ENCODE results near the gene C3orf22. TPM values are rescaled to one million over a fixed set of nuclear protein-coding genes. Genes with fewer than 3 reads are reported as not detected.

Gene C3orf22
- total RNA-seq, 1 donor from 2014 or later, result not detected

DNA sequence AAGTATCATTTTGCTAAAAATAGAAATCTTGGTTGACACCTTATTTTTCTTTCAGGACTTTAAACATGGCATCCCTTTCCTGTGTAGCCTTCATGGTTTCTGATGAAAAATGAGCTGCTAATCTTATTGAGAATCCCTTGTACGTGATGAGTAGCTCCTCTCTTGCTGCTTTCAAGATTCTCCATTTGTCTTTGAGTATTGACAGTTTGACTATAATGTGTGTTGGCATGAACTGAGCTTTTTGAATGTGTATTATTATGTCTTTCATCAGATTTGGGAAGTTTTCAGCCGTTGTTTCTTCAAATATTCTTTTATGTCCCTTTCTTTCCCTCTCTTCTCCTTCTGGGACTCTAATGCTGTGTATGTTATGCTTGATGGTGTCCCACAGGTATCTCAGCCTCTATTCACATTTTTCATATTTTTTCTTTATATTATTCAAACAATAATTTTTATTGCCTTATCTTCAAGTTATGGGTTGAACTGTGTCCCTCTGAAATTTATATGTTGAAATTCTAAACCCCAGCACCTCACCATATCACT lies 4.1 kb upstream of the C3orf22 start:
- ATAC-seq (no peak), DNase-seq (no peak)
- intact Hi-C loops (cut with micrococcal nuclease), result no loop called here

DNA sequence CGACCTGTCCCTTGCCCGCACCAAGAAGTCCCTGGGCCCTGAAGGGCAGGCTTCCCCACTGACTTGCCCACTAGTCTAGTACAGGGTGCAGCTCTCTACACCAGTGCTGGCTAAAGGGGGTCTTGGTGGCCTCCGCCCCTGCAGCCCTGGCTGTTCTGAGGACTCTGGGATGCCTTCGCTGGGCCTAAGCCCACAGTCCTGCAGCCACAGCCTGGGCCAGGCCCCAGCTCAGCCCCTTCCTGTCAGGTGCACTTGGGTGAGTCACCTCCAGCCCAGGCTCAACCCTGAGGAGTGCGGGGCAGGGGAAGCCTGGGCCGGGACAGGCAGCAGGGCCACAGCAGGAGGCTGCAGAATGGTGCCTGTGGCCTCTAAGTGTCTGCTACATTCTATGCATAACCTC lies 971 bp downstream of the C3orf22 start:
- intact Hi-C loops (cut with micrococcal nuclease), result no loop called here
- ATAC-seq, result no peak

GRCh38 chr3:126557415-126557745 lies 1.4 kb downstream of the C3orf22 start:
- DNase-seq (no peak), ATAC-seq (no peak)
- intact Hi-C loops (cut with micrococcal nuclease), result no loop called here

More for the DNA sequence above, 971 bp downstream of the C3orf22 start:
- no peak for DNase-seq

DNA sequence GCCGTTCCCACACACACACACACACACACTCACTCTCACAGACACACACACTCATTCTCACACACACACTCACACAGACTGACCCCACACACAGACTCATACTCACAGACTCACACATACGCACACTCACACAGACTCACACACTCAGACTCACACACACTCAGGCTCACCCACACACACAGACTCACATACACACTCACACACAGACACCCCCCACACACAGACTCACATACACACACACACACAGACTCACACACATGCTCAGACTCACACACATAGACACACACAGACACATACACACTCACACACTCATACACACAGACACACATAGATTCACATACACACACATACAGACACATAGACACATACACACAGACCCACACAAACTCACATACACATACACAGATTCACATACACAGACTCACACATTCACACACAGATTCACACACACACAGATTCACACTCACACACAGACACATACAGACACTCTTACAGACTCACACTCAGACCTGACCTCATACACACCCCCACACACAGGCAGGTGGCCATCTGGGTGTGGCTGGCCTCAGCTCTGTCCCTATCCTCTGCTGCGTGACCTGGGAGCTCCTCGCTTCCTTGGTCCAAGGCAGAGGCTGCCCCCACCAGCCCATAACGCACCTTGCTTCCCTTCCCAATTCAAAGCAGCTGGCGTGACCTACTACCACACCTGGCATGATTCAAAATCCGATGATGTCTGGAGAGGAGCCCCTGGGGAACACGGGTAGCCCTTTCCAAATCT lies 1.9 kb downstream of the C3orf22 start:
- intact Hi-C loops (cut with micrococcal nuclease), result no loop called here
- ATAC-seq, result no peak
- no peak for DNase-seq

GRCh38 chr3:126555795-126556636 lies 2.7 kb downstream of the C3orf22 start:
- DNase-seq, result no peak
- no peak for ATAC-seq

GRCh38 chr3:126554560-126555525 lies 3.9 kb downstream of the C3orf22 start:
- intact Hi-C loops (cut with micrococcal nuclease), result no loop called here
- ATAC-seq, result no peak
- no peak for DNase-seq

More at GRCh38 chr3:126555795-126556636, 2.7 kb downstream of the C3orf22 start:
- intact Hi-C loops (cut with micrococcal nuclease), result no loop called here

DNA sequence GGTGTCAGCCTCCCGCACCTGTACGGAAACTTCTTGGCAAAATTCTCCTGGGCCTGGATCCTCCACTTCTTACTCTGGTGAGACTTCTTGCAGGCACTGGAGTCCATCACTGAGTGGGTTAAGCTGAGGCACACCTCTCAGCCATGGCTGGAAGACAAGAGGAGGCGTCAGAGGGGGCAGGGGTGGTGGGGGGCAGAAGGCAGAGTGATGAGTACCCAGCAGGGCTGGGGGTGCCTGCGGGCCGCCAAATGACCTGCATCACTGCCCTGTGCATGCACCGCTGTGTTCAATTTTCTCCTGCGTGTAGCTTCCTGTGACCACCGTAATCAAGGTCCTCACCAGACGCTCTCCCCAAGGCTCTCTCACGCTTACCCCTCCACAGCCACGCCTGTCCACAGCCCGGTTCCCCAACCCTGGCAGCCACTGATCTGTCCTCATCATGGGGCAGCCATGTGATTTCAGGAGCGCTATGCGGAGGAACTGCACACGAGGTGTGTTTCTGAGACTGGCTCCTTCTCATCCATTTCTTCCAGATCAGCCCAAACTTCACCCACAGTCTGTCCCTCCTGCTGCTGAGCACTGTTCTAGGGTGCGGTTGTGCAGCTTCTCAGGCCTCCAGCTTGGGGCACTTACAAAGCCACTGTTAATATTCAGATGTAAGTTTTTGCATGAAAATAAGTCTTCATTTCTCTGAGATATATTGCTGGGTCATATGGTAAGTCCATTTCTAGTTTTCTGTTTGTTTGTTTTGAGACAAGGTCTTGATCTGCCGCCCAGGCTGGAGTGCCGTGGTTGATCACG lies 5.2 kb downstream of the C3orf22 start:
- ATAC-seq (no peak), DNase-seq (no peak)
- intact Hi-C loops (cut with micrococcal nuclease), result no loop called here

DNA sequence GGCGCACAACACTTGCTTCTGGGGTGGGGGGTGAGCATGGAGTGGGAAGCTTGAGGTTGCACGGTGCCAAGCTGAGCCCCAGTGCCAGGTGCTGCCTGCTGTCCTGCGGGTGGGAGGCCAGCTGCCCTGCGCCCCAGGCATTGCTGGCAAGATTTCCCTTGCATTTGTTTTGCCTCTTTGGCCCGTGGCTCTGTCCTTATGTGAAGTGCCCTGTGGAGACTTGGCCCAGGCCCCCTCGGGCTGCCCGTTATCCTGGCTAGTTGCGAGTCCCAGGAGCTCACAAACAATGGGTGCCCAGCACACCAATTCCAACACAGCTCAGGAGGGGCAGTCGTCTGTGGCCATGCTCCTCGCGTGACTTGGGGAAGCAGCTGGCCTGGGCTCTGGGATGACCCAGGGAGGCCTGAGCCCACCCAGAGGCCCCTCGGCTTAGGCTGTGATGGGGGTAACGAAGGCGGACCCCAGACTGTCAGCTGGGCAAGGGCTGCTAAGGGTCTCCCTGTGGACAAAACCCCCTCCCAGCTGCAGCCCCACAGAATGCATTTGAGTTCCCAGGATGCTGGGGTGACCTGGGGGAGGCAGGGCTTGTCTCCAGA lies 5.9 kb downstream of the C3orf22 start:
- intact Hi-C loops (cut with micrococcal nuclease), result no loop called here
- DNase-seq (no peak), ATAC-seq (no peak)

DNA sequence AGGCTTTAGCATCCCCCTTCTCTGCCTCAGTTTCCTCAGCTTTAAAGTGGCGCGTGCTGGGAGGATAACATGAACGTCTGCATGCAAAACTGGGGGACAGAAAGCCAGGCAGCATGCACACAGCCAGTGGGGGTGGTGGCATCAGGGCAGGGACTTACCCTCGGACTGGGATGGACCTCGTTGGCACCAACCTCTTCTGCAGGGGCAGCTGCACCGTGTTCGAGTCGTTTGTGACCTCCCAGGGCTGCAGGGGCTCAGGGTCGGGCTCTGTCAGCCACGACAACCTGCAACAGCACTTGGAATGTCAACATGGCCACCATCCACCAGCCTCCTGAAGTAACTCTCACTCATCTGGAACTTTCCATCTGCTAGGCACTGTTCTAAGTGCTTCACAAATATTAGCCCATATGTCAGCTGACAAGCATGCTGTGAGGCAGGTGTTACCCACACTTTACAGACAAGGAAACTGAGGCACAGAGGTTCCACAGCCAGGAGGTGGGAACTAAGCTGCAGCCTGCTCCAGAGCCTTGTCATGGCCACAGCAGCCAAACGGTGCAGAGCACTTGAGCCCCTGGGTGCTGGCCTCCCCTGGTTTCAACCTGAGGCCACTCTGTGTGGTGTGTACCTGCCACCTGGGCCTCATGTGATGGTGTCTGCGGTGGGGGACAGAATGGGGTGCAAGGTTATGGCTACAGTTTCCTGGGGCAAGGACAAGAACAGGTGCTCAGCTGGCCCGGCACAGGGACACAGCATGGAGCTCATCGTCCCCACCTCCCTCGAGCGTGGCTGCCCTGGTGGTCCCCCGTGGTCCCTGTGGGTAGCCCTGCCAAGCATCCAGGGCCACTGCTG lies 6.7 kb downstream of the C3orf22 start:
- DNase-seq (no peak), ATAC-seq (no peak)
- intact Hi-C loops (cut with micrococcal nuclease), result no loop called here

GRCh38 chr3:126551121-126551838 lies 7.5 kb downstream of the C3orf22 start:
- intact Hi-C loops (cut with micrococcal nuclease), result no loop called here
- peak; percentile 73 for ATAC-seq

GRCh38 chr3:126550488-126551051 lies 8.2 kb downstream of the C3orf22 start:
- no peak for DNase-seq
- intact Hi-C loops (cut with micrococcal nuclease), result no loop called here
- ATAC-seq, result no peak

More at GRCh38 chr3:126551121-126551838, 7.5 kb downstream of the C3orf22 start:
- DNase-seq, result no peak

DNA sequence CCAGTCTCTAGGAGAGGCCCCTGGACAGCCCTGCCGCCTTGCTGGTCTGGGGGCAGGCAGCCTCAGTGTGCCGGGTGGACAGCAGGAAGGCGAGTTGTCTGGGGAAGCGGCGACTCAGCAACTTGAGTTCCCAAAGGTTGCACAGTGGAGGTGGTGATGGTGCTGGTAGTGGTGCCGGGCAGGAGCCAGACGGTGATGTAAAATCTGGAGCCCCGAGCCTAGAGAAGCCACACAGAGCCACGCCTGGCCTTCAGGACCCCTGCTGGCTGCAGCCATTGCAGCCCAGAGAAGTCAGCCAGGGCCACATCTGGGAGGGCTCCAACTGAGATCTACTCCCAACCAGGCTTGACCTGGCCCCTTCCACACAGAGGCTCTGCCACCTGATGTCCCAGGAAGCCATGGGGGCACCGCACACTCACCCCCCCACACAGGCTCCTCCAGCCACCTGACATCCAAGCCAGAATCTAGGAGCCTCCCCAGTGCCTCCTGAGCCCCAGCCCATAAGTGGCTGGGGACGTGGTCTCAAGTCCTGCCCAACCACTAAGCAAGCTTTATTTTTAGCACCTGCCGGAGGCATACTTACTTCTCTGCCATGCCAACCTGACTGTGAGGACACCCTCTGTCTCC lies 8.8 kb downstream of the C3orf22 start:
- DNase-seq (no peak), ATAC-seq (peak; percentile 37)
- intact Hi-C loops (cut with micrococcal nuclease), result no loop called here

DNA sequence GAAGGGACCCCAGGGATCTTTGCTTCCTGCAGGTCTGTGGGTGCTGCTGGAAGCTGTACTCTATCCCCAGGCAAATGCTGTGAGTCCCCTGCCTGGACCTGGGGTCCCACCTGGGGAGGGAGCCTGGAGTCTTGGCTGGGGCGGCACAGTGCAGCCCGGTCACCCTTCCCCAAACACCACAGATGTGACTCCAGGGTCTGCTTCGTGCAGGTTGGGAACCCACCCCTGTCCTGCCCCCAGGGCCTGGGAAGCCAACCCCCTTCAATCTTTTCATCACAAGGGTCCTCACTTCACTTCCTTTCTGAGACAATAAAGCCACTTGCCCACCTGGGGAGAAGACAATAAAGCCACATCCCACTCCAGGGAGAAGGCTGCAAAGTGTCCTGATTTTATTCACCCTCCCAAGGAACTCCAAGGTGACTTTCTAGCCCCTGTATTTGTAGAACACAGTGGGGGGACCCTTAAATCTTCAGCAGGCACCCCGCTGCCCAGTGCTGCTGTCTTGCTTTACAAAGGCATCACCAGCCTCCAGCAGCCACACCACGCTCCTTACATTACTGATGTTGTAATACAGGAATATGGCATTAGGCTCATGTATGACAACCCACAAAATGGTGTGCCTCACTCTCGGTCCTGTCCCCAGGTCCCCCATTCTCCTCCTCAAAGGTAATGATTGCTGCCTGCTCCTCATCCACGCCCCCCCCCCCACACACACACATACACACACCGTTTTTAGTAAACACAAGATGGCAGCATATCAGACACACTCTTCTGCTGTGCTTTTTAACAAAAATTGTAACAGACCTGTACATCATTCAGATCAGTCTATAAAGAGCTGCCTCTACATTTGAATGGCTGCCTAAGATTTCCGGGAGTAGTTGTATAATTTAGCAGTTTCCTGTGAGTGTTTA lies 9.9 kb downstream of the C3orf22 start:
- DNase-seq, result no peak
- ATAC-seq, result no peak
- intact Hi-C loops (cut with micrococcal nuclease), result no loop called here

DNA sequence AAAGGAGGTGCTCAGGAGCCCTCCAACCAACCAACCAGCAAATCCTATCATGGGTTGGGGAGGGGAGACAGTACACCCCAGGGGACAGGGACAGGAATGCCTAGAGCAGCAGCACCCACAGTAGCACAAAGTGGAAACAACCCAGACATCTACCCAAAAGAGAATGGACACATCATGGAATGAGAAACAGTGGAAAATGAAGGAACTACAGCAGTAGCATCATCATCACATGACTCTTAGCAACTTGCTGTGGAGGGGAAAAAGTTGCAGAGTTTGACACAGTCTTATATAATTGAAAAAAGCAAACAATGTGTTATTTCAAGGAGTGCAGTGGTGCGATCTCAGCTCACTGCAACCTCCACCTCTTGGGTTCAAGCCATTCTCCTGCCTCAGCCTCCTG lies 11.0 kb downstream of the C3orf22 start:
- no peak for ATAC-seq
- no peak for DNase-seq
- intact Hi-C loops (cut with micrococcal nuclease), result no loop called here

Data from left ventricle myocardium superior (tissue), 1 donor.